GM13977 (cell line): Measurements from ENCODE around the gene AFMID.

Experiments
- DNase-seq: peaks from one replicate; pipeline ENCODE4 v3.0.0; 2012; ENCODE audit warnings: low spot score
- in situ Hi-C: fragments of 300-500 bp; cut with MboI; formaldehyde crosslinking; loops from one replicate; pipeline ENCODE4 v1.12.0; 2022; ENCODE audit warnings: low sequenced_read_pairs, low pct_unique_long_range_greater_than_20kb, mixed read lengths, inconsistent platforms; ENCODE audit not compliant: unreplicated experiment
- TF ChIP-seq, protein P1 (sequence below): IDR thresholded peaks from 2 replicates; pipeline ENCODE4 v1.5.1; 2012; ENCODE audit warnings: mild to moderate bottlenecking, control low read depth; ENCODE audit not compliant: insufficient read depth; ENCODE audit errors: extremely low read depth, missing control alignments

AFMID gene

DNA sequence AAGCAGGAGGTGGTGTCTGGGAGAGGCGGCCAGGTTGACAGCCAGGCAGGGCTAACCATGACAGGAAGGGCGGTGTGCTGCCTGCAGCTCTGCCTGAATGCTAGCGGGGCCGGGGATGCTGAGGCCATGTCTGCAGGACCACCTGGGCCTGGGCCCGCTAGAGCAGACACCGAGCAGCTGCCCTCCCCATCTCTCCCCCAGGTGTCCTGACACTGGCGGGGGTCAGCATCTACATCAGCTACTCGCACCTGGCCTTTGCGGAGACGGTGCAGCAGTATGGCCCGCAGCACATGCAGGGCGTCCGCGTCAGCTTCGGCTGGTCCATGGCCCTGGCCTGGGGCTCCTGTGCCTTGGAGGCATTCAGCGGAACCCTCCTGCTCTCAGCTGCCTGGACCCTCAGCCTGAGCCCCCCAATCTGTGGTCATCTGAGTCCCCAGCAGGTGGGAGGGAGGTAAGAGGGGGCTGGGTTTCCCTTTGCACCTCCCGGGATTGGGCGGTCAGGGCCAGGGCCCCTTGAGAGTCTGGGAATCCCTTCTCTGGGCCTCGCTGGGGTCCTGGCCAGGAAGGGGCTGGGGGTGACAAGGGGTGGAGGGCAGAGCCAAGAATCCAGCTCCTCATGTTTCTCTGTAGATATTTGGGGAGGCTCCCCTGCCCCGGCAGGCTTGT is 51.8 kb downstream of the AFMID start:
- TF ChIP-seq, protein P1, sequence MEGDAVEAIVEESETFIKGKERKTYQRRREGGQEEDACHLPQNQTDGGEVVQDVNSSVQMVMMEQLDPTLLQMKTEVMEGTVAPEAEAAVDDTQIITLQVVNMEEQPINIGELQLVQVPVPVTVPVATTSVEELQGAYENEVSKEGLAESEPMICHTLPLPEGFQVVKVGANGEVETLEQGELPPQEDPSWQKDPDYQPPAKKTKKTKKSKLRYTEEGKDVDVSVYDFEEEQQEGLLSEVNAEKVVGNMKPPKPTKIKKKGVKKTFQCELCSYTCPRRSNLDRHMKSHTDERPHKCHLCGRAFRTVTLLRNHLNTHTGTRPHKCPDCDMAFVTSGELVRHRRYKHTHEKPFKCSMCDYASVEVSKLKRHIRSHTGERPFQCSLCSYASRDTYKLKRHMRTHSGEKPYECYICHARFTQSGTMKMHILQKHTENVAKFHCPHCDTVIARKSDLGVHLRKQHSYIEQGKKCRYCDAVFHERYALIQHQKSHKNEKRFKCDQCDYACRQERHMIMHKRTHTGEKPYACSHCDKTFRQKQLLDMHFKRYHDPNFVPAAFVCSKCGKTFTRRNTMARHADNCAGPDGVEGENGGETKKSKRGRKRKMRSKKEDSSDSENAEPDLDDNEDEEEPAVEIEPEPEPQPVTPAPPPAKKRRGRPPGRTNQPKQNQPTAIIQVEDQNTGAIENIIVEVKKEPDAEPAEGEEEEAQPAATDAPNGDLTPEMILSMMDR, result no peak
- in situ Hi-C loops, result no loop called here
- DNase-seq, result no peak

DNA sequence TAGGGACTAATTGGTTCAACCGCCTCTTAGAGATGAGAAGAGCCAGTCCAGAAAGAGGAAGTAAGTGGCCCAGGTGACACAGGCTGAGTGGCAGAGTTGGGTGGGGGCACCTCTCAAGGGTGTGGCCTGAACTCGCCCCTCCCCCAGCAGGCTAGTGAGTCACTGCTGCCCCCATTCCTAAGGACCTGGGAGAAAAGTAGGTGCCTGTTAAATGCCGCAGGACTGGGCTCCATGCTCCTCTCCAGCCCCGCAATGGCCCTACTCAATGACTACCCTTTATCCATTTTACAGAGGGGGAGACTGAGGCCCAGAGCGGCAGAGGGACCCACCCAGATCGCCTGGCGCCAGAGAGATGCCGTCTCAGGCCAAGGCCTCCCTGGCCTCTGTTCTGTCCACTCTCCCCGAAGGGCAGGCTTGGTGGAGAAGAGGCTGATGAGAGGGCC is 52.3 kb downstream of the AFMID start:
- DNase-seq, result no peak
- in situ Hi-C loops, result no loop called here
- TF ChIP-seq, protein P1, result no peak

DNA sequence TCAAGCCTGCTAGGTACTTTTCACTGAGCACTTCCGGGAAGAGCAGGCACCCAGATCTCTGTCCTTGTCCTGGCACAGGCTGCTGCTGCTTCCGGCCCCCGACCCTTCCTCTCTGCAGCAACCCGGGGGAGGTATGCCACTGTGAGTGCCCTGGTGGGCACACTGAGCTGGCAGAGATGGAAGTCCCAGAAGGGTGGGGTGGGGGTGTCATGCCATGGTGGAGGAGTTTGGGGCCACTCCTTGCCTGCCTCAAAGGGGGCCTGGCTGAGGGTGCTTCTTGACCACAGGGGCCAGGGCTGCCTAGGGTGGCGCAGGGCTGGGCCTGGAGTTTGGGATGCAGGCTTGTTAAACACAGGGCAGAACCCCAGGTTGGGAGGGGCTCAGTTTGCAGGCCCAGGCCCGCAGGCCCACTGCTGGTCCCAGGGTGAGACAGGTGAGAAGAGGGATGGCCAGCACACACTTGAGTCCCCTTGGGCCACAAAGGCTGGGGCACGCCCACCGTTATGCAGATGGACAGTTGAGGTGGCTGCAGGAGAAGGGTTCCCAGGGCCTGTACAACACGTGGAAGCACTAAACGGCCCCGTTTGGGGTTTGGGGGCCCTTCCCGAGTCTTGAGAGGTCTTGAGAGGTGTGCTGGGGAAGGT is 53.0 kb downstream of the AFMID start:
- in situ Hi-C loops, result no loop called here
- TF ChIP-seq, protein P1, result no peak
- no peak for DNase-seq

DNA sequence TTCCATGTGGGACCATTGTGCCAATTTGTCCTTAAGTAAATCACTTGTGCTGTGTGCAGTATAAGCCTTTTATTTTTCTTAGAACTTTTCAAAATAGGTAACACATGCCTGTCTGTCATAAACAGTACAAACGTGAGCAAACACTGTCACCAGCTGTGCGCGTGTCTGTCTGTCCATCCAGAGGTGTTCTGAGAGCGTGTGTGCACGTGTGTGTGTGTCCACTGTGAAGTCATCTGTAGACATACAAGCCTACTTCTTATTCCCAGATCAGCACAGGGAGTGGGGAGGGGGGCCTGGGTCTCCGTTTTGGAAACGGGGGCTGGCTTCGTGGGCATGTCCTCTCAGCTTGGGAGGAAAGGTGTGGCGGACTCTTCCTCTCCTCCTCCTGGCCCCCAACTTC is 53.7 kb downstream of the AFMID start:
- in situ Hi-C loops, result no loop called here
- TF ChIP-seq, protein P1, result no peak
- no peak for DNase-seq

DNA sequence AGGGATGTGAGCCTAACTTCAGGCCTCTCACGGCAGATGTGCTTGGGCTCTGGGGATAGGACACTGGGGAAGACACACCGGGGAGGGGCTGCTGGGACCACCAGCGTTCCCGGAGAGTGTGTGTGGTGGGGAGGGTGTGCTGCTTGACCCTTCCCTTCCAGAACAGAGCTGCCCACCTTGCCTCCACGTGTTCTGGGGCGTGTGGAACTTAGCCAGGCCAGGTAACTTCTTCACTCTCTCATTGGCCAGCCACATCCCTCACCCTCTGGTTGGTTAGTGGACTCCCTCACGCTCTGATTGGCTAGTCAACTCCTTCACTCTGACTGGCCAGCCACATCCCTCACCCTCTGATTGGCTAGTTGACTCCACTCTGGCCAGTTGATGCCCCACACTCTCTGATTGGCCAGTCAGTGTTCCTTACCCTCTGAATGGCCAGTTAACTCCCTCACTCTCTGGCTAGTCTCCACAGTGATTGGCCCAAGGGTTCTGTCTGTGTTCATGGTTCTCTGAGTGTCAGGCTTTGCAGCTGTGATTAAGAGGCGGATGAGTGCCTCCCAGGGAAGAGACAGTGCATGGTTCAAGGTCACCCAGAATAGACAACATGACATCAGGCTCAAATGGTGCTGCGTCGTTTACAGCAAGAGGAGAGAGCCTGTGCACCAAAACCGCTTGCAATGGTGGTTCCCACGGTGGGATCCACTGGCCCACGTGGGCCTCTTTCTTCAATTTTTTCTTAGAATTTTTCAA is 54.3 kb downstream of the AFMID start:
- TF ChIP-seq, protein P1, result no peak
- in situ Hi-C loops, result no loop called here
- DNase-seq, result peak; percentile 59

DNA sequence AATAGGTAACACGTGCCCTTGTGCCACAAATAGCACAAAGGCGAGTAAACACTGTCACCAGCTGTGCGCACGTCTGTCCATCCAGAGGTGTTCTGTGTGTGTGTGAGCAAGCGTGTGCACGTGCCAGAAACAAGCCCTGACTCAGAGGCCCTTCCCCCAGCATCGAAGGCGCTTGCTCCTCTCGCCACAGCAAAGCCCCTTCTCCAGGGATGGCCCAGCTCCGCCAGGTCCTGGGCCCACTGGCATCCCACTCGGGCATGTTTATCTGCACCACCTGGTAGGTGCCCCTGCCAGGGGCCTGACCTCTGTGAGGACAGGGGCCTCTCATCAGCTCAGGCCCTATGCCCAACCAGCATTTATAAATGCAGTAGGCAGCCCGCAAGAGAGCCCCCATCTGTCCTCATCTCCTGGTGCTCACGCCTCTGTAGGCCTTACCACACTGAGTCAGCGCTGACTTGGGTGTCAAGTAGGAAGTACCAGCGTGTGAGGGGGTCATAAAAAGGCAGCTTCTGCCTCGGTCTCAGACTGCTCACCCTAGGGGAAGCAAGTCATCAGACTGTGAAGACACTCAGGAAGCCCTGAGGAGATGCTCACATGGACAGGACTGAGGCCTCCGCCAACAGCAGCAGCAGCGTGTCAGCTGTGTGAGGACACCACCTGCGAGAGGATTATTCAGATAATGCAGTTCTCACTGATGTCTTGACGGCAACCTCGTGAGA is 55.0 kb downstream of the AFMID start:
- in situ Hi-C loops, result no loop called here
- DNase-seq, result no peak
- TF ChIP-seq, protein P1, result no peak
